ENCODE results near the gene UBE2K. TPM values are rescaled to one million over a fixed set of nuclear protein-coding genes. Genes with fewer than 3 reads are reported as not detected.
"Not testable (repeated sequence)": the region's sequence is repeated elsewhere in the genome, so short reads cannot be mapped to it uniquely, and the experiment has no call there.

UBE2K gene
- total RNA-seq, 1 experiment from 2014 or later: 17.9 TPM

- in situ Hi-C loops (cut with HindIII; ENCODE audit: low pct_unique_long_range_greater_than_20kb, low sequenced_read_pairs): no loop called here
- no peak for DNase-seq (ENCODE audit: low read depth, low spot score)
Measured at GRCh38 chr4:39716356-39716755, 18.4 kb downstream of the UBE2K start.

GRCh38 chr4:39717743-39718142 lies 19.8 kb downstream of the UBE2K start:
- DNase-seq (ENCODE audit: low read depth, low spot score); in situ Hi-C loops (cut with HindIII; ENCODE audit: low pct_unique_long_range_greater_than_20kb, low sequenced_read_pairs): not testable (repeated sequence)

GRCh38 chr4:39718366-39719323 lies 20.7 kb downstream of the UBE2K start:
- in situ Hi-C loops (cut with HindIII; ENCODE audit: low pct_unique_long_range_greater_than_20kb, low sequenced_read_pairs): no loop called here
- no peak for DNase-seq (ENCODE audit: low read depth, low spot score)

DNA sequence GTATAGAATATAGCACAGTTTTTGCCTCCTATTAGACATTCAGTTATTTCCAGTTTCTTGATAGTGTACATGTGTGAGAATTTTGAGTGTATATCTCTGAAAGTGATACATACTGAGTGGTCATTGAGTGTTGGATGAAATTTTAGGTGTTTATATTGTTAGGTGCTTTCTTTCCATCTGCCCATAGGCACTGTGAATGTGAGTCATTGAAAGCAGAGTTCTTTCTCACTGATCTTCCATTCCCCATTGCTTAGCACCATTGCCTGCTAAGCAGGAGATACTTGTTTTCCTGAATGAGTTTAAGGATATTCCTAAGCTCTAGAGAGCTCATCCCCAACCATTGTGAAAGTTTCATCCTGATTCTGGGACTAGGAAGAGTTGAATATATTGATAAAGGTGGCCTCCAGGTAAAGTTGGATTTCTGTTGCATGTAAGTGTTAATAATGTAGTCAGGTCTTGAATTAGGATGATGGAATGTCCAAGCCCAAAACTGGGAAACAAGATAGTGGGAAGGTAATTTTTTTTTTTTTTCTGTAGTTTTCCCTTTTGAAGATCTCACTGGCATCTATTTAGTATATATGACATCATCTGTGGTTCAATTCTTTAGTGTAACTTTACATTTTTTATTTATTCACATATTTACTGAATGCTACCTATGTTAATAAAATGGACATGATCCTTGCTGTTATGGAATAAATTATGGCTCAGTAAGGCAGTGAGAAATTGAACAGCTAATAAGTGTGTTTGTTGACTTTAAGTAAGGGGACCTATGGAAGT lies 22.1 kb downstream of the UBE2K start:
- DNase-seq (ENCODE audit: low read depth, low spot score): no peak
- in situ Hi-C loops (cut with HindIII; ENCODE audit: low pct_unique_long_range_greater_than_20kb, low sequenced_read_pairs): no loop called here

DNA sequence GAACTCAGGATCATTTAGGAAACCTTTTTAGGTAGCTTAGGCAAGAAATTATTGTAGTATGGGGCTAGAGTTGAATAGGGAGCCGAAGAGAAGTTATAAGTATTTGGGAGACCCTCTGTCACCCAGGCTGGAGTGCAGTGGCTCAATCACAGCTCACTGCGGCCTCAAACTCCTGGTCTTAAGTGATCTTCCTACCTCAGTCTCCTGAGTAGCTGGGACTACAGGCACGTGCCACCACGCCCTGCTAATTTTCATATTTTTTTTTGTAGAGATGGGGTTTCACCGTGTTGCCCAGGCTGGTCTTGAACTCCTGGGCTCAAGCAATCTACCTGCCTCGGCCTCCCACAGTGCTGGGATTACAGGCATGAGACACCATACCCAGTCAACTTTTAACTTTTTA lies 23.3 kb downstream of the UBE2K start:
- in situ Hi-C loops (cut with HindIII; ENCODE audit: low pct_unique_long_range_greater_than_20kb, low sequenced_read_pairs); DNase-seq (ENCODE audit: low read depth, low spot score): not testable (repeated sequence)

DNA sequence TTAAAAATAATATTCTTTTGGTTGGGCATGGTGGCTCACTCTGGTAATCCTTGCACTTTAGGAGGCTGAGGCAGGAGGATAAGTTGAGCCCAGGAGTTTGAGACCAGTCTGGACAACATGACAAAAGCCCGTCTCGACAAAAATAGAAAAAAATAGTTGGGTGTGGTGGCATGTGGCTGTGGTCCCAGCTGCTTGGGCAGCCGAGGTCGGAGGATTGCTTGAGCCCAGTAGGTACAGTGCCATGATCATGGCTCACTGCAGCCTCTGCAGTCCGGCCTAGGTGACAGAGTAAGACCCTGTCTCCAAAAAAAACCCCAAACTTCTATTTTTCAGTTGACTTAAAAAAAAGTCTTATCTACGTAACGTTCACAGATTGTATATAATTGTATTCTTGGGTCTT lies 23.9 kb downstream of the UBE2K start:
- in situ Hi-C loops (cut with HindIII; ENCODE audit: low pct_unique_long_range_greater_than_20kb, low sequenced_read_pairs): no loop called here
- DNase-seq (ENCODE audit: low read depth, low spot score): no peak

- in situ Hi-C loops (cut with HindIII; ENCODE audit: low pct_unique_long_range_greater_than_20kb, low sequenced_read_pairs): no loop called here
- no peak for DNase-seq (ENCODE audit: low read depth, low spot score)
Measured at GRCh38 chr4:39729557-39729956, 31.6 kb downstream of the UBE2K start.

GRCh38 chr4:39730072-39730471 lies 32.1 kb downstream of the UBE2K start:
- DNase-seq (ENCODE audit: low read depth, low spot score): no peak
- in situ Hi-C loops (cut with HindIII; ENCODE audit: low pct_unique_long_range_greater_than_20kb, low sequenced_read_pairs): no loop called here

DNA sequence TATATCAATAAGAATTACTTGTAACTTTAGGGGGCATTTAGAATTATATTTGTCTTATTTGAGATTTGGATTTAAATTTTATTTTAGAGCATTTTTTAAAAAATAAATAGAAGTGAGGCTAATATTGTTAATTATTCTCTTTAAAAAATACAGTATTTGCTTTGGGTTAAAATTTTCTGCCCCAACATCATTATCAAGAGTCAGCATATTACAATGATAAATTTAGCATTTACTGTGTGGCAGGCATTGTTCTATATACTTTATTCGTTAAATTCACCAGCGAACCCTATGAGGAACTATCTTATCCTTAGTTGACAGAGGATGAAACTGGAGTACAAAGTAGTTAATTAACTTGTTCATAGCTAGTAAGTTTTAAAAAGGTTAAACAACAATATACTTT lies 34.0 kb downstream of the UBE2K start:
- no peak for DNase-seq (ENCODE audit: low read depth, low spot score)
- in situ Hi-C loops (cut with HindIII; ENCODE audit: low pct_unique_long_range_greater_than_20kb, low sequenced_read_pairs): no loop called here

DNA sequence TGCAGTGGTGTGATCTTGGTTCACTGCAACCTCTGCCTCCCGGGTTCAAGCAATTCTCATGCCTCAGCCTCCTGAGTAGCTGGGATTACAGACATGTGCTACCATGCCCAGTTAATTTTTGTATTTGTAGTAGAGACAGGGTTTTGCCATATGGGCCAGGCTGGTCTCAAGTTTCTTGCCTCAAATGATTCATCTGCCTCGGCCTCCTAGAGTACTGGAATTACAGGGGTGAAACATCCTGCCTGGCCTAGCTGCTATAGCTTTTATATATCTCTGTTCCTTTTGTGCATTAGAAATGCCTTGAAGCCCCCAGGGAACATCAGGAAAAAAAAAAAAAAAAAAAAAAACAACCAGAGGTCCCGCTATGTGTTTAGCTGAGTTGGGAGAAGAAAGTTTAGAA lies 34.8 kb downstream of the UBE2K start:
- no peak for DNase-seq (ENCODE audit: low read depth, low spot score)

DNA sequence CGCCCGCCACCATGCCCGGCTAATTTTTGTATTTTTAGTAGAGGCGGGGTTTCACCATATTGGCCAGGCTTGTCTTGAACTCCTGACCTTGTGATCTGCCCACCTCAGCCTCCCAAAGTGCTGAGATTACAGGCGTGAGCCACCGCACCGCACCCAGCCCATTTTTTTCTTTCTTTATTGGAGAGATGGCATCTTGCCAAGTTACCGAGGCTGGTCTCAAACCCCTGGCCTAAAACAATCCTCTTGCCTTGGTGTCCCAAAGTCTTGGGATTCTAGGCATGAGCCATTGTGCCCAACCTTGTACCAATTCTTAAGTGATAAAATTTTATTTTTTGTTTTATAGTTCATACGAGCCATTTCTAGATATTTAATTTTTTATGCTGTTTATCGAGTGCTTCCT lies 41.7 kb downstream of the UBE2K start:
- in situ Hi-C loops (cut with HindIII; ENCODE audit: low pct_unique_long_range_greater_than_20kb, low sequenced_read_pairs); DNase-seq (ENCODE audit: low read depth, low spot score): not testable (repeated sequence)

More for the DNA sequence above, 34.8 kb downstream of the UBE2K start:
- in situ Hi-C loops (cut with HindIII; ENCODE audit: low pct_unique_long_range_greater_than_20kb, low sequenced_read_pairs): no loop called here

DNA sequence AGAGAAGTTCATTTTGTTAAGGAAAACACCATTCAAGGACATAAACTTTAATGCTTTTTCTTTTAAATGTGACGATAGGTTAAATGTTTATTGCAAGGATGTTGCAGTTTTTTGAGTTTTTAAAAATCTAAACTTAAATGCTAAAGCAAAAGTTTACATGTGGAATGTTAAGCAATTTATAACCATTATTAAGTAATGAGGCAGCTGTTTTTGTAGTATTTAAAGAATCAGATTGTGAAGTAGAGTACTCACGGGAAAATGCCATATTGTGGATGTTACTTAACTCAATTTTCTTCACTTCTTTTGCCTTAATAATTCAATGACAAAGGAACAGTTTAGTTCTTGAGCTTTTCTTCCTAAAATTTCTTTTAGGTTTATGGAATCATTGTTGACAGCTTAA lies 43.5 kb downstream of the UBE2K start:
- in situ Hi-C loops (cut with HindIII; ENCODE audit: low pct_unique_long_range_greater_than_20kb, low sequenced_read_pairs): no loop called here
- DNase-seq (ENCODE audit: low read depth, low spot score): no peak

- DNase-seq (ENCODE audit: low read depth, low spot score): peak; percentile 9
- in situ Hi-C loops (cut with HindIII; ENCODE audit: low pct_unique_long_range_greater_than_20kb, low sequenced_read_pairs): no loop called here
Measured at GRCh38 chr4:39745920-39746319, 48.0 kb downstream of the UBE2K start.

DNA sequence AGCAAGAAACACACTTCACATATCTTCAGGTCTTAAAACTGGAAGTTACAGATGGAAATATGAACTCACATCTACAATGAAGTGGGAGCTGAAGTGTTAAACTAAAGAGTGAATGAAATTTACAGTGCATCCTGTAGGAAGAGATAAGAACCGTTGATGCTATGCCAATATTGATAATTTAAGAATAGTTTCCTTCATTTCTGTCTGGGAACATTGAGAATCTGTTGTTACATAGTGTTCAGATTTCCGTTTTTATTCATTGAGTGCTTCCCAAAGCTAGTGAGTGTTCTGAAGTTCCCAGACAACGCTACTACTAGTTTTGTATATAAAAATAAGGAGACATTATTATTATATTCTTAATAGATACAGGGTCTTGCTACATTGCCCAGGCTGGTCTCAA lies 52.3 kb downstream of the UBE2K start:
- no peak for DNase-seq (ENCODE audit: low read depth, low spot score)
- in situ Hi-C loops (cut with HindIII; ENCODE audit: low pct_unique_long_range_greater_than_20kb, low sequenced_read_pairs): no loop called here

GRCh38 chr4:39754309-39754708 lies 56.4 kb downstream of the UBE2K start:
- in situ Hi-C loops (cut with HindIII; ENCODE audit: low pct_unique_long_range_greater_than_20kb, low sequenced_read_pairs): no loop called here
- no peak for DNase-seq (ENCODE audit: low read depth, low spot score)

DNA sequence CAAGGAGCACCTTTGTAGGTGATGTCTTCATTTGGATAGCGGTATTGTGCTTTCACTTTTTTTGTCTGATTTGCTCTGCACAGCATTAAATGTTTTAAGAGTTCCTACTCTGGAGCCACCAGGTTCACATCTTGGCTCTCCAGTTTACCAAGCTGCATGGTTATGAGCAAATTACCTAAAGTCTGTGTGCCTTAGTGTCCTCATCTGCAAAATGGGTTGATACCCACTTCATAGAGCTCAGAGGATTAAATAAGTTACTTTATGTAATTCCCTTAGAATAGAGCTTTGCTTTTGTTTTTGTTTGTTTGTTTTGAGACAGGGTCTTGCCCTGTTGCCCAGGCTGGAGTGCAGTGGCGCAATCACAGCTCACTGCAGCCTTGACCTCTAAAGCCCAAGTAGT lies 58.2 kb downstream of the UBE2K start:
- in situ Hi-C loops (cut with HindIII; ENCODE audit: low pct_unique_long_range_greater_than_20kb, low sequenced_read_pairs): no loop called here
- no peak for DNase-seq (ENCODE audit: low read depth, low spot score)

DNA sequence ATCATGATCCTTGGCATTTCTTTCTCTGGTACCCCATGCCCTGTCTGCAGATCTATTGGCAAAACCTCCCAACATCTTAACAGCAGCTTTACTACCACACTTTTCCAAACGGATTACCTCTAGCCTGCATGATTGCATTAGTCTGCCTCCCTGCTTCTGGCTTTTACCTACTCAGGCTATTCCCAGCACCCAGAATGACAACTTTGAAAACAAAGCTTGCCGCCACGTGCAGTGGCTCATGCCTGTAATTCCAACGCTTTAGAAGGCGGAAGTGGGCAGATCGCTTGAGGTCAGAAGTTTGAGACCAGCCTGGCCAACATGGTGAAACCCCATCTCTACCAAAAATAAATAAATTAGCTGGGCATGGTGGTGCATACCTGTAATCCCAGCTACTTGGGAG lies 60.2 kb downstream of the UBE2K start:
- in situ Hi-C loops (cut with HindIII; ENCODE audit: low pct_unique_long_range_greater_than_20kb, low sequenced_read_pairs): no loop called here
- no peak for DNase-seq (ENCODE audit: low read depth, low spot score)

- DNase-seq (ENCODE audit: low read depth, low spot score): no peak
- in situ Hi-C loops (cut with HindIII; ENCODE audit: low pct_unique_long_range_greater_than_20kb, low sequenced_read_pairs): no loop called here
Measured at GRCh38 chr4:39759569-39759968, 61.6 kb downstream of the UBE2K start.
